WTC11 (cell line): ENCODE results near the gene TFAP2E. TPM values are rescaled to one million over a fixed set of nuclear protein-coding genes. Genes with fewer than 3 reads are reported as not detected.

Experiments used
- ATF6 ChIP-seq: sonication (generic); formaldehyde crosslinking; IDR thresholded peaks from 2 replicates; pipeline ENCODE4 v1.8.1; 2023; ENCODE audit warnings: mild to moderate bottlenecking, missing genetic modification reagents
- CDX4 ChIP-seq: fragments of 250-450 bp; sonication (Bioruptor Pico); IDR thresholded peaks from 2 replicates; pipeline ENCODE4 v1.9.0; 2021; ENCODE audit warnings: moderate library complexity, mild to moderate bottlenecking, inconsistent platforms, borderline replicate concordance
- CREM ChIP-seq: sonication (generic); formaldehyde crosslinking; IDR thresholded peaks from 2 replicates; pipeline ENCODE4 v1.8.1; 2022; ENCODE audit warnings: mild to moderate bottlenecking, missing genetic modification reagents, moderate library complexity
- E2F5 ChIP-seq: sonication (generic); formaldehyde crosslinking; IDR thresholded peaks from 2 replicates; pipeline ENCODE4 v1.8.1; 2022; ENCODE audit warnings: mild to moderate bottlenecking, moderate library complexity, missing genetic modification reagents
- ELF4 ChIP-seq: sonication (generic); formaldehyde crosslinking; IDR thresholded peaks from 2 replicates; pipeline ENCODE4 v1.8.1; 2022; ENCODE audit warnings: low read depth, mild to moderate bottlenecking, moderate library complexity, missing genetic modification reagents
- FOXK1 ChIP-seq: sonication (generic); formaldehyde crosslinking; IDR thresholded peaks from 2 replicates; pipeline ENCODE4 v1.8.0; 2022; ENCODE audit warnings: mild to moderate bottlenecking, moderate library complexity, missing genetic modification reagents
- FOXP1 ChIP-seq: sonication (generic); formaldehyde crosslinking; IDR thresholded peaks from 2 replicates; pipeline ENCODE4 v1.8.0; 2022; ENCODE audit warnings: missing genetic modification reagents, mild to moderate bottlenecking, moderate library complexity, borderline replicate concordance
- GTF2I ChIP-seq: fragments of 250-450 bp; sonication (Bioruptor Pico); conservative IDR thresholded peaks from 2 replicates; pipeline ENCODE4 v1.4.0; 2021; ENCODE audit warnings: mild to moderate bottlenecking
- KAT7 ChIP-seq: sonication (generic); formaldehyde crosslinking; IDR thresholded peaks from 2 replicates; pipeline ENCODE4 v1.8.1; 2023; ENCODE audit warnings: missing genetic modification reagents, mild to moderate bottlenecking, borderline replicate concordance
- NFATC4 ChIP-seq: fragments of 250-450 bp; sonication (Bioruptor Pico); IDR thresholded peaks from 2 replicates; pipeline ENCODE4 v1.9.0; 2021; ENCODE audit warnings: mild to moderate bottlenecking
- OVOL2 ChIP-seq: fragments of 250-450 bp; sonication (Bioruptor Pico); IDR thresholded peaks from 2 replicates; pipeline ENCODE4 v1.9.0; 2021; ENCODE audit warnings: mild to moderate bottlenecking, borderline replicate concordance
- PRDM15 ChIP-seq: sonication (generic); formaldehyde crosslinking; IDR thresholded peaks from 2 replicates; pipeline ENCODE4 v1.8.0; 2022; ENCODE audit warnings: missing genetic modification reagents
- PREB ChIP-seq: sonication (generic); formaldehyde crosslinking; IDR thresholded peaks from 2 replicates; pipeline ENCODE4 v1.8.1; 2022; ENCODE audit warnings: mild to moderate bottlenecking, missing genetic modification reagents, moderate library complexity, borderline replicate concordance
- USF1 ChIP-seq: sonication (generic); formaldehyde crosslinking; IDR thresholded peaks from 2 replicates; pipeline ENCODE4 v1.8.0; 2022; ENCODE audit warnings: mild to moderate bottlenecking, missing genetic modification reagents
- ZBTB43 ChIP-seq: sonication (generic); formaldehyde crosslinking; IDR thresholded peaks from 2 replicates; pipeline ENCODE4 v1.8.1; 2023; ENCODE audit warnings: mild to moderate bottlenecking, missing genetic modification reagents
- ZNF121 ChIP-seq: sonication (generic); formaldehyde crosslinking; IDR thresholded peaks from 2 replicates; pipeline ENCODE4 v1.8.0; 2023; ENCODE audit warnings: missing genetic modification reagents
- ZNF138 ChIP-seq: sonication (generic); formaldehyde crosslinking; conservative IDR thresholded peaks from 2 replicates; pipeline ENCODE4 v1.8.1; 2022; ENCODE audit warnings: mild to moderate bottlenecking, moderate library complexity, missing genetic modification reagents
- ZNF232 ChIP-seq: sonication (generic); formaldehyde crosslinking; IDR thresholded peaks from 2 replicates; pipeline ENCODE4 v1.8.0; 2022; ENCODE audit warnings: mild to moderate bottlenecking, missing genetic modification reagents
- ZNF317 ChIP-seq: sonication (generic); formaldehyde crosslinking; IDR thresholded peaks from 2 replicates; pipeline ENCODE4 v1.8.1; 2023; ENCODE audit warnings: low read depth, mild to moderate bottlenecking, moderate library complexity, missing genetic modification reagents, borderline replicate concordance
- ZNF396 ChIP-seq: fragments of 250-450 bp; sonication (Bioruptor Pico); IDR thresholded peaks from 2 replicates; pipeline ENCODE4 v1.8.0; 2021; ENCODE audit warnings: mild to moderate bottlenecking, moderate library complexity, borderline replicate concordance
- ZNF532 ChIP-seq: fragments of 250-450 bp; sonication (Bioruptor Pico); IDR thresholded peaks from 2 replicates; pipeline ENCODE4 v1.9.0; 2021; ENCODE audit warnings: mild to moderate bottlenecking, borderline replicate concordance
- total RNA-seq: library from RNA; stranded (reverse); gene quantifications from 3 replicates; pipeline ENCODE4 v1.2.3, GENCODE V29; 2021

Gene TFAP2E
- total RNA-seq, 1 experiment from 2014 or later = 1.7 TPM

- TF ChIP-seq ATF6 = no peak
- TF ChIP-seq PRDM15 (CRISPR knock-in tag) = no peak
- no peak for TF ChIP-seq PREB (CRISPR knock-in tag)
- no peak for TF ChIP-seq ZNF532
- TF ChIP-seq ZNF232 = no peak; the same call in 1 of the 2 replicates
- no peak for TF ChIP-seq NFATC4 (CRISPR knock-in tag)
- TF ChIP-seq USF1 (CRISPR knock-in tag) = peak; percentile 31; the same call in 1 of the 2 replicates
- no peak for TF ChIP-seq ZNF396 (CRISPR knock-in tag)
- no peak for TF ChIP-seq ZNF317 (CRISPR knock-in tag)
- no peak; the same call in 1 of the 2 replicates for TF ChIP-seq FOXK1 (CRISPR knock-in tag)
- TF ChIP-seq OVOL2 (CRISPR knock-in tag) = no peak
- TF ChIP-seq E2F5 (CRISPR knock-in tag) = no peak
- TF ChIP-seq ELF4 (CRISPR knock-in tag) = no peak
- no peak for TF ChIP-seq CDX4 (CRISPR knock-in tag)
- no peak; the same call in 1 of the 2 replicates for TF ChIP-seq ZNF138
- no peak for TF ChIP-seq CREM (CRISPR knock-in tag)
- no peak for TF ChIP-seq GTF2I (CRISPR knock-in tag)
- peak; percentile 71 for TF ChIP-seq FOXP1 (CRISPR knock-in tag)
- TF ChIP-seq KAT7 (CRISPR knock-in tag) = 0 out of 2 replicates have a peak, but pooled peaks have one; percentile 67
- 0 out of 2 replicates have a peak, but pooled peaks have one; percentile 56 for TF ChIP-seq ZBTB43 (CRISPR knock-in tag)
- TF ChIP-seq ZNF121 (CRISPR knock-in tag) = no peak
Measured at GRCh38 chr1:35577071-35577998, 4.2 kb downstream of the TFAP2E start (continued).
